ENCODE results near the gene PARP12.

Gene PARP12

DNA sequence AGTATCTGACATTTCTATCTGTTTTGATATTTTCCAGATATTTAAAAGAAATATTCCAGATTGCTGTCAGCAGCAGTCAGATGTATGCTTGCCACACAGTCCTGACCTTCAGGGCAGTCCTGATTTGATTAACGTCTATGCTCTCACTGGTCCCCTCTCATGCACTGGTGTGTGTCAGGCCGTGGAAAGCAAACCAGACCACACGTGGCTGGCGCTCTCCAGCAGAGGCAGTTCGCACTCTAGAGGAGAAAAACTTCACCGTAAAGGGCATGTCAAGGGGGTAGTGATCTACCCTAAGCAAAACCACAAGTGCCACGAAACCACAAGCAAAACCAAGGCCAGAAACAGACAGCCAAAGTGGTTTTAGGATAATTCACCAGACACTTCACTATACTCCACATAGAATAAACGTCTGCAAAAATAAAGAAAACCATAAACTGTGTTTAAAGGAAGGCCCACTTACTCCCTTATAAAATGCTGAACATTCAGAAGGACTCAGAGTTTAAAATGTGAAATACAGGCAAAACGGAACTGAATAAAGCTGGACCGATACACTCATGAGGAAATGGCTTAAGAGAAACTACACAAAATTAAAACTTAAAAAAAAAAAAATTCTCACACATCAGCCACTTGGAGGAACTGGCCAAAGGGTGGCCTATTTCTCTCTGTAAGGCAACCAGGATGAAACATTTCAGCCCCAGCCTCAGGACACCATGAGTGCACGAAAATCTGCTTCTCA lies 26.4 kb downstream of the PARP12 start:
- DNase-seq (ENCODE audit: low read depth): no peak
- no peak overlapping the region for H3K4me3 ChIP-seq (ENCODE audit: low read depth, low read length)
- no peak for TF ChIP-seq CTCF (IDR thresholded peaks at IDR 0.05; ENCODE audit: low read depth, low read length, missing control alignments)

- H3K4me3 ChIP-seq (ENCODE audit: low read depth, low read length): no peak overlapping the region
- DNase-seq (ENCODE audit: low read depth): no peak
- no peak for TF ChIP-seq CTCF (IDR thresholded peaks at IDR 0.05; ENCODE audit: low read depth, low read length, missing control alignments)
These were observed 27.1 kb downstream of the PARP12 start for GRCh38 chr7:140035400-140036223.

DNA sequence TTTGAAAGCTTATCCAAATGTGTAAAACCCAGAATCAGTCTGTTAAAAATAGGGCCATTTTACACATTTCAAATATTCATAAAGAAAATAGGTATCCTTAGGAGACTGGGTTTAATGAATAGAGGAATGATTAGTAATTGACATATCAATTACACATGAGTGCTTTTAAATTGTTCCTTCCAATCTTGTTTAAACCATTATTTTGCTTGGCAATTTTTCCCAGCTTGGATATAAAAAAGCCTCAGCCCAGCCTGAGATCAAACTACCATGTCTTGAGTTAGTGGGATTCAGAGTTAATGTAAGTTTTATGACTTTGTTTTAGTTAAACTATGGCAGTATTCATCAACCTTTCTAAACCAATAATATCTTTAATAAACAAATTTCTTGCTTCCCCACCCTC lies 28.3 kb downstream of the PARP12 start:
- no peak for DNase-seq (ENCODE audit: low read depth)
- no peak for TF ChIP-seq CTCF (IDR thresholded peaks at IDR 0.05; ENCODE audit: low read depth, low read length, missing control alignments)
- no peak overlapping the region for H3K4me3 ChIP-seq (ENCODE audit: low read depth, low read length)

- TF ChIP-seq CTCF (IDR thresholded peaks at IDR 0.05; ENCODE audit: low read depth, low read length, missing control alignments): no peak
- no peak for DNase-seq (ENCODE audit: low read depth)
- H3K4me3 ChIP-seq (ENCODE audit: low read depth, low read length): no peak overlapping the region
These were observed 28.9 kb downstream of the PARP12 start for GRCh38 chr7:140033779-140034363.

GRCh38 chr7:140033036-140033435 lies 29.7 kb downstream of the PARP12 start:
- no peak for TF ChIP-seq CTCF (IDR thresholded peaks at IDR 0.05; ENCODE audit: low read depth, low read length, missing control alignments)
- DNase-seq (ENCODE audit: low read depth): no peak
- H3K4me3 ChIP-seq (ENCODE audit: low read depth, low read length): no peak overlapping the region

DNA sequence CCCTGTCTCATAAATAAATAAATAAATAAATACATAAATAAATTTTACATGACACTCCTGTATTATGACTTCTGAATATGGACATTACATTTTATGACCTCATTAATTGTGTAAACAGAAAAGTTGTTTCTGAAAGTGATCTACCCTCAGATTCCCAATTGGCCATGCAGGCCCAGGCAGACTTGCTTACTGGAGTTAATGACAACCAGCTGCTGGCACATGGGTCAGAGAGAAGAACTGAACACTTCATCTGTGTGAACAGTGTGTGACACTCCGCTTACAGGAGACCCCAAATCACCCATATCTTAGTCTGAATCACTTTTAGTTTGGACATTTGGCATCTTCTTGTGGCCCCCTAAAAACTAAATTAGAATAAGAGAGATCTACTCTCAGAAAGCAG lies 31.4 kb downstream of the PARP12 start:
- no peak for TF ChIP-seq CTCF (IDR thresholded peaks at IDR 0.05; ENCODE audit: low read depth, low read length, missing control alignments)
- no peak for DNase-seq (ENCODE audit: low read depth)

More for the DNA sequence above, 31.4 kb downstream of the PARP12 start:
- no peak overlapping the region for H3K4me3 ChIP-seq (ENCODE audit: low read depth, low read length)
